Thyroid gland (tissue), 4 donors: Measurements from ENCODE around the gene PUDP.

Experiments
- POLR2A ChIP-seq, 2 donors: fragments of 450-650 bp; IDR thresholded peaks; one replicate each; pipeline ENCODE4 v1.6.1; 2017; ENCODE audit warnings: antibody characterized with exemption in 2 of 2, mild to moderate bottlenecking in 2 of 2, moderate library complexity in 1 of 2
- TF ChIP-seq, protein P1 (sequence below), 6 experiments: fragments of 200-600 bp in 3 of 6; fragments of 450-650 bp in 3 of 6; sonication (generic) in 3 of 6; IDR thresholded peaks; one replicate each; pipeline ENCODE4 v1.5.1; 2016 to 2019; ENCODE audit warnings: antibody characterized with exemption in 6 of 6, mild to moderate bottlenecking in 2 of 6, inconsistent platforms in 1 of 6, moderate library complexity in 1 of 6

DNA sequence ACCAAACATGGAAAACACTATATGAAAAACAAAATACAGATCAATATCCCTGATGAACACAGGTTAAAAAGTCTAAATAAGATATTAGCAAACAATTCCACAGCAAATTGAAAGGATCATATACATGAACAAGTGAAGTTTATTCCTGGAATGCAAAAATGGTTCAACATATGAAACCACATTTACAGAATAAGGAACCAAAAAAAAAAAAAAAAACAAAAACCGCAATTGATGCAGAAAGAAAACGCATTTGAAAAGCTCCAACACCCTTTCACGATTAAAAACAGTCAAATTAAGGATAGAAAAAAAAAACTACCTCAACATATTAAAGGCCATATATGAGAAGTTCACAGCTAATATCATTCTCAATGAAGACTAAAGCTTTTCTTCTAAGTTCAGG lies 45.8 kb downstream of the PUDP start:
- TF ChIP-seq, protein P1, sequence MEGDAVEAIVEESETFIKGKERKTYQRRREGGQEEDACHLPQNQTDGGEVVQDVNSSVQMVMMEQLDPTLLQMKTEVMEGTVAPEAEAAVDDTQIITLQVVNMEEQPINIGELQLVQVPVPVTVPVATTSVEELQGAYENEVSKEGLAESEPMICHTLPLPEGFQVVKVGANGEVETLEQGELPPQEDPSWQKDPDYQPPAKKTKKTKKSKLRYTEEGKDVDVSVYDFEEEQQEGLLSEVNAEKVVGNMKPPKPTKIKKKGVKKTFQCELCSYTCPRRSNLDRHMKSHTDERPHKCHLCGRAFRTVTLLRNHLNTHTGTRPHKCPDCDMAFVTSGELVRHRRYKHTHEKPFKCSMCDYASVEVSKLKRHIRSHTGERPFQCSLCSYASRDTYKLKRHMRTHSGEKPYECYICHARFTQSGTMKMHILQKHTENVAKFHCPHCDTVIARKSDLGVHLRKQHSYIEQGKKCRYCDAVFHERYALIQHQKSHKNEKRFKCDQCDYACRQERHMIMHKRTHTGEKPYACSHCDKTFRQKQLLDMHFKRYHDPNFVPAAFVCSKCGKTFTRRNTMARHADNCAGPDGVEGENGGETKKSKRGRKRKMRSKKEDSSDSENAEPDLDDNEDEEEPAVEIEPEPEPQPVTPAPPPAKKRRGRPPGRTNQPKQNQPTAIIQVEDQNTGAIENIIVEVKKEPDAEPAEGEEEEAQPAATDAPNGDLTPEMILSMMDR (IDR thresholded peaks at IDR 0.05): no peak
- TF ChIP-seq POLR2A (IDR thresholded peaks at IDR 0.05): no peak
